ENCODE results near the gene CCNQ. TPM values are rescaled to one million over a fixed set of nuclear protein-coding genes. Genes with fewer than 3 reads are reported as not detected.
"Not testable (repeated sequence)": the region's sequence is repeated elsewhere in the genome, so short reads cannot be mapped to it uniquely, and the experiment has no call there.

Gene CCNQ
- total RNA-seq, 1 donor from 2014 or later = 17.3 TPM

GRCh38 chrX:153623310-153624029 lies 24.5 kb upstream of the CCNQ start:
- DNase-seq = no peak

- no peak for DNase-seq
Measured at GRCh38 chrX:153622661-153623309, 23.8 kb upstream of the CCNQ start.

- no peak for DNase-seq
Measured at GRCh38 chrX:153621949-153622598, 23.1 kb upstream of the CCNQ start.

GRCh38 chrX:153620576-153620975 lies 21.6 kb upstream of the CCNQ start:
- DNase-seq = no peak

- DNase-seq = no peak
Measured at GRCh38 chrX:153614818-153615217, 15.9 kb upstream of the CCNQ start.

- no peak for DNase-seq
Measured at GRCh38 chrX:153612413-153612812, 13.5 kb upstream of the CCNQ start.

GRCh38 chrX:153611298-153612095 lies 12.6 kb upstream of the CCNQ start:
- no peak for DNase-seq

GRCh38 chrX:153610836-153611213 lies 11.9 kb upstream of the CCNQ start:
- DNase-seq = no peak

- DNase-seq = peak; percentile 65
Measured at GRCh38 chrX:153609917-153610835, 11.2 kb upstream of the CCNQ start.

GRCh38 chrX:153608806-153609205 lies 9.9 kb upstream of the CCNQ start:
- DNase-seq = no peak

GRCh38 chrX:153608376-153608775 lies 9.4 kb upstream of the CCNQ start:
- no peak for DNase-seq

- no peak for DNase-seq
Measured at GRCh38 chrX:153606503-153606902, 7.6 kb upstream of the CCNQ start.

- DNase-seq = not testable (repeated sequence)
Measured at GRCh38 chrX:153604666-153605380, 5.9 kb upstream of the CCNQ start.

GRCh38 chrX:153603131-153603656 lies 4.3 kb upstream of the CCNQ start:
- no peak for DNase-seq

- no peak for DNase-seq
Measured at GRCh38 chrX:153602601-153603000, 3.7 kb upstream of the CCNQ start.

GRCh38 chrX:153601511-153602110 lies 2.7 kb upstream of the CCNQ start:
- DNase-seq = no peak

- no peak for DNase-seq
Measured at GRCh38 chrX:153600921-153601320, 2.0 kb upstream of the CCNQ start.

GRCh38 chrX:153600032-153600373 lies 1.1 kb upstream of the CCNQ start:
- DNase-seq = no peak

GRCh38 chrX:153599192-153600031 lies 473 bp upstream of the CCNQ start:
- DNase-seq = peak; percentile 74

Data from occipital lobe (tissue), 2 donors.